AG09319 (cell line): Measurements from ENCODE around the gene FOXS1.

ENCODE experiments used
- DNase-seq: peaks from one replicate; pipeline ENCODE4 v3.0.0-alpha.2; 2010; ENCODE audit warnings: low read depth; ENCODE audit errors: extremely low read depth
- TF ChIP-seq, protein P1 (sequence below): IDR thresholded peaks from 2 replicates; pipeline ENCODE4 v1.5.1; 2011; ENCODE audit warnings: low read depth, mild to moderate bottlenecking, inconsistent platforms, low read length, moderate library complexity

The FOXS1 gene

DNA sequence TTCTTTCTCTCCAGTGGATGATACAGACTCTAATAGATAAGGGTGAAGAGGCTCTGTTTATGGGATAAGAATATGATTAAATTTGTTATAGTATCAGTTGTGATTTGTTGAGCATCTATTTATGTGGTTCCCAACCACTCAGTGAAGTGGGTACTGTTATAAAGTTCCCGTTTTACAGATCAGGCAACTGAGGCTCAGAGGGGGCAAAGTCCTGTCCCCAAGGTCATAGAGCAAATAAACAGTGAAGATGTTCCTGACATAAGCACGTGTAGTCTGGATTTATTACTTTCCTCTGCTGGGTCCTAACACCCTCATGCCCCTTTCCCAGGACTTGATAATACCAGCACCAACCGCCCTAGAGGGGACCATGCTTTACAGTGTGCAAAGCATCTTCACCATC lies 20.8 kb upstream of the FOXS1 start:
- DNase-seq: no peak
- TF ChIP-seq, protein P1, sequence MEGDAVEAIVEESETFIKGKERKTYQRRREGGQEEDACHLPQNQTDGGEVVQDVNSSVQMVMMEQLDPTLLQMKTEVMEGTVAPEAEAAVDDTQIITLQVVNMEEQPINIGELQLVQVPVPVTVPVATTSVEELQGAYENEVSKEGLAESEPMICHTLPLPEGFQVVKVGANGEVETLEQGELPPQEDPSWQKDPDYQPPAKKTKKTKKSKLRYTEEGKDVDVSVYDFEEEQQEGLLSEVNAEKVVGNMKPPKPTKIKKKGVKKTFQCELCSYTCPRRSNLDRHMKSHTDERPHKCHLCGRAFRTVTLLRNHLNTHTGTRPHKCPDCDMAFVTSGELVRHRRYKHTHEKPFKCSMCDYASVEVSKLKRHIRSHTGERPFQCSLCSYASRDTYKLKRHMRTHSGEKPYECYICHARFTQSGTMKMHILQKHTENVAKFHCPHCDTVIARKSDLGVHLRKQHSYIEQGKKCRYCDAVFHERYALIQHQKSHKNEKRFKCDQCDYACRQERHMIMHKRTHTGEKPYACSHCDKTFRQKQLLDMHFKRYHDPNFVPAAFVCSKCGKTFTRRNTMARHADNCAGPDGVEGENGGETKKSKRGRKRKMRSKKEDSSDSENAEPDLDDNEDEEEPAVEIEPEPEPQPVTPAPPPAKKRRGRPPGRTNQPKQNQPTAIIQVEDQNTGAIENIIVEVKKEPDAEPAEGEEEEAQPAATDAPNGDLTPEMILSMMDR: no peak

DNA sequence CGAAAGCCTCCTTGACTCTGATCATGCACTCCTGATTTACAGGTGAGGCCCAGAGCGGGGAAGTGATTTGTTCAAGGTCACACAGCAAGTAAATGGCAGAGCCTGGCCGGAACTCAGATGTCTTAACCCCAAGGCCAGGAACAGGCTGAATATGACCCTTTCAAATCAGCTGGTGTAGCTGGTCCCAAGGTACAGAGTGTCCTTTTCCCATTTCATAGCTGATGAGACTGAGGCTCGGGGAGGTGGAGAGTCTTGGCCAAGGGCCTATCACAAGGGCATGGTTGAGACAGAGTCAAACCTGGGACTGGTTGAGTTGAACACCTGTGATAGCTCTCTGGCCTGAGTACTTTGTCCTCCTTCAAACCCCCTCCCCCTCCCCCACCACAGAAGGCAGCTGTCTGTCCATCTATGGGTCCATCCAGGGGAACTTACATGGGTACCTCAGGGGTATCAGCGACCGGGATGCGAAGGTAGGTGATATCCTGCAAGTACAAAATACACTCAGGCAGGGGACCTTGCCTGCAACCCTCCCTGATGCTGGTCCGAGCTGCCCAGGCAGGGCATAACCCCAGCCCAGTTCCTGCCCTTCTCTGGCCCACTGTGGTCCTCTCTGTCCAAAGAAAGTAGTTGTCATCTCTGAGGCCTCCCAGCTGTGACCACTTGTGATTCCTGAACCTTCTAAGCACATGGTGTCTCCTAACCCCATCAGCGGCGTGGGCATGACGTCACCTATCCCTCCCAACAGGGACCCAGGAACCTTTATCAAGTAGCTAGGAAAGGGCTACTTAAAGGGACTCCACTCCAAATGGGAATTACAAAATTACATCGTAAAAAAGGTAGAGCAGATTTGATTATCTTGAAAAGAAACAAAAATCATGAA lies 19.4 kb upstream of the FOXS1 start:
- TF ChIP-seq, protein P1: no peak
- DNase-seq: no peak

DNA sequence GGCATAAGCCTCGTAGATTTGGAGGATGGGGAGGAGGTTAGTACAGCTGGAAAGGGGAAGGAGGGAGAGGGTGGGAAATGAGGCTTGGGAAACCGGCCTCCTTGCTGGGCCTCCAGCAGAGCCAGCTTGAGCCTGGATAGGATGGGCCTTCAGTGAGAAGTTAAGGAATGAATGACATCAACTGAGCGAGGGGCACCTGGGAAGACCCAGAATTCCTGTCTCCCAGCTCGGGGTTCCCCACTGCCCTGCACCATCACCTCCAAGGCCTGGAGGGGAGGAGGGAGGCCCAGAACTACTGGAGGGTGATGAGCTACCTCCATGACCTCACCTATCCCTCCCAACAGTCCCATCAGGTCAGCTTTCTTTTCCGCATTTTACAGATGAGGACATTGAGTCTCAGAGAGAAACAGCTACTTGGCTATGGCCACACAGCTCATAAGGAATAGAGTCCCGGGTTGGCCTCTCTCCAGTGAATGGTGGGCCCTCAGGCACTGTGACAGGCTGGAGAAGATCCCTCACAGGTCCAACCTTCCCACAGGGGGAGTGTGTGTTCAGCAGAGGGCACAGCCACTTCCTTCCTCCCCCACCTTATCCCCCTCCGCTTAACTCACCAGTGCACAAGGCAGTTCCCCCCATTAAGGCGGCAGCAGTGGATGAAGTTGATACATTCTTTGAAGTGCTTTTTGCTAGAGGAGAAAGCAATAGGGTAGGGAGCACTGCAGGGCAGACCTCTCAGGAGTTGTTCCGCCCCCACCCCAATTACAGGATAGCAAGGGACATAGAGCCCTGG lies 18.1 kb upstream of the FOXS1 start:
- TF ChIP-seq, protein P1: no peak
- no peak for DNase-seq

DNA sequence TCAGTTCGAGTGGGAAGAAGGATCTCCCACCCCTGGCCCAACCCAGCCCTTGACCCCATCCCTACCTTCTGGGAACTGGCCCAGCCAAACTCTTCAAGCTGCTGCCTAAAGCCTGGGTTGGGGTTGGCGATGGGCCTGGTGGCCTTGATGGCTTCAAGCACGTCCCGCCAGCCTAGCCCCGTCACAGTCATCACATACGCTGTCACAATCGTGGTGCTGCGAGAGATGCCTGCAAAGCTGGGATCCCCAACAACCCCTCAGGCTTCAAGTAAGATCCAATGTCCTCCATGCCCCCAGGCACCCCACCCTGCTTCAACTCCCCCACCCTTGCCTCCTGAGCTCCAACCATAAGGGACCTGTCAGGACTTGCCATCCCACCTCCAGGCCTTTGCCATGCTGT lies 17.1 kb upstream of the FOXS1 start:
- TF ChIP-seq, protein P1: no peak
- no peak for DNase-seq

DNA sequence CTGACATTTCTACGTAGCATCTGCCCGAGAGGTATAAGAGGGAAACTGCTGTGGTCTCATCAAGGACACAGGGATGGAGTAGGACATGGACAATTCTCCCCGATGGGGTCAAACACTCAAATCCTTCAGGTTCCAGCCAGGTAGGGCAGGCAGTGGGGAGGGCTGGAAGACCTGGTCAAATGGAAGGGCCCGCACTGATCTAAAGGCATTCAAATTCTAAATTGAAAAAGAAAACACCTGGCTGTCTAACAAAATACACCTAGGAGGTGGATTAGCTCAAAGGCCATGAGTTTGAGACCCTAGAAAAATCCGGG lies 16.7 kb upstream of the FOXS1 start:
- no peak for DNase-seq
- TF ChIP-seq, protein P1: no peak

DNA sequence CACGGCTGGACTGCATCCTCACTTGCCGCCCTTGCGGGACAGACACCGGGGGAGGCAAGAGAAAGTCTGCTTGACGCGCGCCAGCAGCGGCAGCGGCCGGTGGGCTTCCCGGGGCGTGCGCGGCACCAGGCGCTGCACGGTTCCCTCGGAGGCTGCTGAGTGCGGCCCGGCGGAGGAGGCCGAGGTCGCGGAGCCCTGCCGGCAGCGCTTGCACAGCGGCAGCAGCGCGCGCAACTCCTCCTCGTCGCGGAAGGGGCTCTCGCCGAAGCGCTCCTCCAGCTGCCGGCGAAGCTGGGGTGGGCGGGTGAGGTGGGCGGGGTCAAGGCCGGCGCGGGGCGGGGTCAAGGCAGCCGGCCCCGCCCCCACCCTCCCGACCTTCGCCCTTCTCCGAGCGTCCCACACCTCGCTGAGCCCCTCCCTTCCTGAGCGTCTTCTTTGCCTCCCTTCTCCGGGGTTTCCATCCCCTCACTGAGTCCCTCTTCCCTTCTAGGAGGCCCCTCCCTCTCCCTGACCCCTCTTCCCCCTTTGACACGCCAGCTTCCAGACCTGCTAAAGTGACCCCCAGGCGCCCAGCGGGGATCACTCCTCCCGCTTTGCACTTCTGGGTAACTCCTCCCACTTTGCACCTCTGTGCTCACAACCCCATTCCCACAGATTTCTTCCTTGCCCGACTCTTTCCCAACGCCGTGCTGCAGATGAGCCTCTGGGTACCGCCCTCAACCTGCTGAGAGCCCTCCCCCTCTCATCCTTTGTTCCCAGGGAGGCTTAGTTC lies 16.2 kb upstream of the FOXS1 start:
- DNase-seq: no peak
- TF ChIP-seq, protein P1: no peak

DNA sequence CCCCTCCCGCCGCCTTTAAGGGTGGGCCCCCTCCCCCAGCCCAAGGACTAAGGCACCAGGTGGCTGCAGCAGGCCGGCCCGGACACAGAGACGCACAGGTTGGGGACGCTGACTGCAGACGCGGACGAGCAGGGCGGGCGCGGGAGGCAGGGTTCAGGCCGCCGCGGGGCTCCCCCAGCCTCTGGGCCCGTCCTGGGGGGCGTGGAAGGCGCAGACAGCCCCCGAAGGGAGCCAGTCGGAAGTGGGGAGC lies 15.7 kb upstream of the FOXS1 start:
- TF ChIP-seq, protein P1: no peak
- no peak for DNase-seq
